Coronary artery (tissue), 2 donors: ENCODE measurements around the gene EPYC.

ENCODE experiments used
- DNase-seq: peaks from one replicate; pipeline ENCODE4 v3.0.0-alpha.2; 2017; ENCODE audit warnings: low spot score
- H3K27ac ChIP-seq, 2 donors: fragments of 200-600 bp; sonication (generic); one replicate each; pipeline ENCODE4 v1.5.1; 2016 to 2019
- H3K4me3 ChIP-seq: fragments of 200-600 bp; sonication (generic); 2 replicates; pipeline ENCODE4 v1.5.1; 2016; ENCODE audit warnings: mild to moderate bottlenecking, moderate library complexity
- CTCF ChIP-seq: fragments of 200-600 bp; sonication (generic); IDR thresholded peaks from one replicate; pipeline ENCODE4 v1.5.1; 2019; ENCODE audit warnings: antibody characterized with exemption

Gene EPYC

GRCh38 chr12:90936230-90937005 is 68.4 kb downstream of the EPYC start:
- no peak for DNase-seq
- no peak for TF ChIP-seq CTCF
- Histone ChIP-seq H3K4me3 (no peak overlapping the region), H3K27ac (no peak overlapping the region)

- Histone ChIP-seq H3K4me3 (no peak overlapping the region), H3K27ac (no peak overlapping the region)
- TF ChIP-seq CTCF: no peak
- DNase-seq: no peak
Measured at GRCh38 chr12:90925562-90925961, 79.2 kb downstream of the EPYC start.

- Histone ChIP-seq H3K4me3 (no peak overlapping the region), H3K27ac (no peak overlapping the region)
- TF ChIP-seq CTCF: no peak
- DNase-seq: no peak
Measured at GRCh38 chr12:90924406-90924805, 80.4 kb downstream of the EPYC start.

GRCh38 chr12:90922145-90922627 is 82.6 kb downstream of the EPYC start:
- DNase-seq: no peak
- H3K4me3 ChIP-seq: no peak overlapping the region
- H3K27ac ChIP-seq: peak overlapping the region in 1 of 2 donors; percentile 3
- no peak for TF ChIP-seq CTCF

GRCh38 chr12:90921536-90921935 is 83.2 kb downstream of the EPYC start:
- no peak overlapping the region for H3K4me3 ChIP-seq
- H3K27ac ChIP-seq: no peak overlapping the region
- no peak for DNase-seq
- TF ChIP-seq CTCF: no peak

GRCh38 chr12:90920222-90920621 is 84.5 kb downstream of the EPYC start:
- Histone ChIP-seq H3K27ac (no peak overlapping the region), H3K4me3 (no peak overlapping the region)
- no peak for TF ChIP-seq CTCF
- no peak for DNase-seq

- DNase-seq: no peak
- H3K4me3 ChIP-seq: no peak overlapping the region
- no peak for TF ChIP-seq CTCF
- no peak overlapping the region for H3K27ac ChIP-seq
Measured at GRCh38 chr12:90917431-90917830, 87.3 kb downstream of the EPYC start.
